IPS-18c (cell line): ENCODE measurements around the gene ATP11B.
"Not testable (repeated sequence)": the region's sequence is repeated elsewhere in the genome, so short reads cannot be mapped to it uniquely, and the experiment has no call there.

Source experiments
- H3K4me3 ChIP-seq: 2 replicates; pipeline ENCODE4 v1.7.0; 2013; ENCODE audit warnings: low read depth, mild to moderate bottlenecking, low read length, moderate library complexity; ENCODE audit not compliant: insufficient read depth
- H3K9me3 ChIP-seq: one replicate; pipeline ENCODE4 v1.6.1; 2013; ENCODE audit warnings: mild to moderate bottlenecking, low read length, moderate library complexity; ENCODE audit not compliant: control insufficient read depth, insufficient read depth

ATP11B gene

DNA sequence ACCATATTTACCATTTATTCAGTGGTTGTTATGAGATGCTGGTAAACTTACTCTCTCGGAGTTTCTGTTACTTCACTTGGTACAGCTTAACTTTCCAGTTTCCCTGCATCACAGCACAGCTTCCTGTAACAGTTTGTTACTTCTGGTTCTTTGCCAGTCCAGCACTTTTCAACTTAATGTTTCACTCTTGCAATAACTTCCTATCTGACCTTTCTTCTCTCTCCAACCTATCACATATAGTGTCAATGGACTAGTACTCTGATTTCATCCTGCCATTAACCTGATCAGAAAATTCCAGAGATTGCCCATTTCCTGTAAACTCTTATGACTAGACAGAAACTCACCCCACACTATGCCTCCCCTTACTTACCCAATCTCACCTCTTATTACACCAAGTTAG, 3.9 kb upstream of the ATP11B start:
- no peaks in the 10 kb centered on the region for H3K9me3 ChIP-seq
- H3K4me3 ChIP-seq: no peak overlapping the region

GRCh38 chr3:182790612-182791011, 2.7 kb upstream of the ATP11B start:
- no peaks in the 10 kb centered on the region for H3K9me3 ChIP-seq
- H3K4me3 ChIP-seq: no peak overlapping the region

DNA sequence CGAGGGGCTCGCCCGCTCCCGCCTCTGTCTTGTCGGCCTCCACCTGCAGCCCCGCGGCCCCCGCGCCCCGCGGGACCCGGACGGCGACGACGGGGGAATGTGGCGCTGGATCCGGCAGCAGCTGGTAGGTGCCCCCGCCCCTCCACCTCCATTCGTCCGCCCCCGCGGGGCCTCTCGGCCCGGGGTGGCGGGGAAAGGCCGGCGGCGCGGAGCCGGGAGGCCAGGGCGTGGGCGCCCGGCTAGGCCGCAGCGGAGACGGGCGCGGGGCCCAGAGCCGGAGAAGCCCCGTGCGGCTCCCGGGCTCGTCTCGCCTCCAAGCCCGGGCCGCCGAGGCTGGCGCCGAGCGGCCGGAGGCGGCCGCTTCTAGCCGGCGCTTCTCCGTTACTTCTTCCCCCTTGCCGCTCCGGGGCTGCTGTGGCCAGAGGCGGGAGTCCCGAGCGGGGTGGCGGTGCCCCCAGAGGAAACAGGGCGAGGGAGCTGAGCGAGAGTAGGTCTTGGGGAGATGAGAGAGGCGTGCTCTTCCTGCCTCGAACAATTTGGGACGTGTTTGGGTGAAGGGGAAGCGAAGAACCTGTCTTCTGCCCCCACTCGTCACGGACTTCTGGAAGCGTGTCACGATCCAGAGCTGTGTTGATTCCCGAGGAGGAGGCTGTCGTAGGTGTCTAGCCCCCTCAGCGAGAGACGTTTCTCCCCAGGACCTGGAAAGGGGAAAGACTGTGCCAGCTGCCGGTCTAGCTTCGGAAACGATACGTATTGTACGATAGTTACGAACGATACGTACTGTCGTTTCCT, 555 bp downstream of the ATP11B start:
- Histone ChIP-seq H3K4me3 (peak overlapping the region; percentile 88), H3K9me3 (no peaks in the 10 kb centered on the region)

- H3K4me3 ChIP-seq: peak overlapping the region; percentile 88
- no peaks in the 10 kb centered on the region for H3K9me3 ChIP-seq
These were observed 1.4 kb downstream of the ATP11B start for GRCh38 chr3:182794455-182795388.

GRCh38 chr3:182795389-182795782, 2.1 kb downstream of the ATP11B start:
- H3K4me3 ChIP-seq: no peak overlapping the region

GRCh38 chr3:182796310-182796709, 3.0 kb downstream of the ATP11B start:
- no peaks in the 10 kb centered on the region for H3K9me3 ChIP-seq
- no peak overlapping the region for H3K4me3 ChIP-seq

More at GRCh38 chr3:182795389-182795782, 2.1 kb downstream of the ATP11B start:
- H3K9me3 ChIP-seq: no peaks in the 10 kb centered on the region

DNA sequence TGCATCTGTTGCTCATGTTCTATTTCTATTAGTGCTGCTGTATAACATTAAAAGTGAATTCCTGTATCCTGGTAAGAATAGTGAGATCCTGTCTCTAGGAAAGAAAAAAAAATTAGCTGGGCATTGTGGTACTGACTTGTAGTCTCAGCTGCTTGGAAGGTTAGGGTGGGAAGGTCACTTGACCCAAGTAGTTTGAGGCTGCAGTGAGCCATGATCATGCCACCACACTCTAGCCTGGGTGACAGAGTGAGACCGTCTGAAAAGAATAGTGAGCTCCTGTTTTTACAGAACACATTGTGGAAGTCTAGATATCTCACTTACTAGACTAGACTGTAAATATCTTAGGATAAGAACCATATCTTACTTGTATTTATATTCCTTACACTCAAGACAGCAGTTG, 4.6 kb downstream of the ATP11B start:
- H3K4me3 ChIP-seq: no peak overlapping the region
- H3K9me3 ChIP-seq: no peaks in the 10 kb centered on the region

DNA sequence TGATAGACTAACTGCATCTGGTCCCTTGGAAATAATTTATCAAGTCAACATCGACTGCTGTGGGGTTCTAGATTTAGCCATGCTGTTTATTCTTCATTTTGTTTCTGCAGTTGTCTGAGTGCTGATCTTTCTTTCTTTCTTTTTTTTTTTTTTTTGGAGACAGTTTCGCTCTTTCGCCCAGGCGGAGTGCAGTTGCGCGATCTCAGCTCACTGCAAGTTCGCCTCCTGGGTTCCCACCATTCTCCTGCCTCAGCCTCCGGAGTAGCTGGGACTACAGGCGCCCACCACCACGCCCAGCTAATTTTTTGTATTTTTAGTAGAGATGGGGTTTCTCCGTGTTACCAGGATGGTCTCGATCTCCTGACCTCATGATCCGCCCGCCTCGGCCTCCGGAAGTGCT, 5.8 kb downstream of the ATP11B start:
- not testable (repeated sequence) for H3K9me3 ChIP-seq, H3K4me3 ChIP-seq

- Histone ChIP-seq H3K9me3 (no peaks in the 10 kb centered on the region), H3K4me3 (no peak overlapping the region)
These were observed 7.2 kb downstream of the ATP11B start for GRCh38 chr3:182800508-182800907.

DNA sequence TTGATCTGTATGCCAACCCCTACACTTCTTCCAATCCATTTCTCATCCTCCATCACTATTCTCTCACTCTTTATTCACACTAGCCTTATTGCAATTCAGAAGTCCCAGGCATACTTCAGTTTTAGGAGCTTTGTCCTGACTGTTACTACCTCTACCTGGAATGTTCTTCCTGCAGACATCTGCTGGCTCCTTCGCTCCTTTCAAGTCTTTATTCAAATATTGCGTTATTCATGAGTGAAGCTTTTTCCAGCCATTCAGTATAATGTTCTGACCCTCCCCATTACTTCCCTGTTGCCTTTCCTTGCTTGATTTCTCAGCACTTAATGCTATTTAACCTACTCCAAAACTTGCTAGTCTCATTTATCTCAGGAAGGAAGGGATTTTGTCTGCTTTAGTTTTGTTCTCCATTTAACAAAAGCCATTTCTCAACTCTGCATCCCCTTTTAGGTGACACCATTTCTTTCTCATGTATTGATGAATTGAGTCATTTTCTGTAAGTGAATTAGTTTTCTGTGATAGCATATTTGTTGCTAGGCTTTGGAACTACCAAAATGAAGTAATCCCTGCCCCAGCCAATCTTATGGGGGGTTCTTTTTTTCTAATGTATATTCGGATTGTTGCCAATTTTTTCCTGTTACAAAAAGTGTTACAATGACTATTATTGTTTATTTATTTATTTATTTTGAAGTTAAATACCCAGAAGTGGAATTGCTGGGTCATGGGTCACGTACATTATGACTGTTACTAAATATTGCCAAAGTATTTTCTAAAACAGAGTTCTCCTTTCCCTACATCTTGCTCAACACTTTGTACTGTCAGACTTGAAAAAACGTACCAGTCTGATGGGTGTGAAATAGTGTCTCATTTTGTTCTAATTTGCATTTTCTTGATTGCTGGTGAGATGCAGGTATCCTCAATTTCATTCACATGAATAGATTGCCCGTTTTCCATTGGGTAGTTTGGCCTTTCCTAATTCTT, 9.4 kb downstream of the ATP11B start:
- H3K9me3 ChIP-seq: no peaks in the 10 kb centered on the region
- no peak overlapping the region for H3K4me3 ChIP-seq

DNA sequence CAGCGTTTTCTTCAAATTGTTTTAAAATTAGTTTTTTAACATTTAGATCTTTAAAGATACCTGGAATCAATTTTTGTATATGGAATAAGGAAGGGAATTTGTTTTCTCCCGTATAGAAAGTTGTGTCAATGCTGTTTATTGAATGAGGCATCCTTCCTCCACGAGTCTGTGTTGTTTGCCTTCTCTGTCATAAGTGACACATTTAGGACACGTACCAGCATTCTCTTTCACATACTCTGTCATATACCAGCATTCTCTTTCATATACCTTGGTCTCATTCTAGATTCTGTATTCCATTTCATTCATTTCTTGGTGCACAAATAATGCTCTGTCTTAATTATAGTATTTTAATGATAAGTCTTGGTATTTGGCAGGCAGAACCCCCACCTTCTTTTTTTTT, 10.3 kb downstream of the ATP11B start:
- Histone ChIP-seq H3K9me3 (no peaks in the 10 kb centered on the region), H3K4me3 (no peak overlapping the region)

DNA sequence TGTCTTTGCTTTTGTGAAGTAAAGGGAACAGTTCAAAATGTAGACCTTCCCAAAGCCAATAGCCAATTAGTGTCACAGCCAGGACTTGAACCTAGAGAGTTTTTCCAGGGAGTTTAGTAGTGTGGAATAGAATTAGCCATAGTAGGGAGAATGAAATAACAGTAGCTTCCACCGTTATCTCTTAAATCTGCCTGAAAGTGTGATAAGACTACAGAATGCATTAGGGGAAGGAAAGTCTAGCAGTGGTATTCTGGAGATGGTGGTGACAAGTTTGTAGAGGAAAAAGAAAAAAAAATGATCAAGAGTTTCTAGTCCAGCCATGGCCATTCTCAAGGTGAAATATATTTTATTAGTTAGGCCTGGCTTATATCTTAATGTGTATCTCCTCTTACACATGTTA, 13.8 kb downstream of the ATP11B start:
- Histone ChIP-seq H3K4me3 (no peak overlapping the region), H3K9me3 (no peaks in the 10 kb centered on the region)

DNA sequence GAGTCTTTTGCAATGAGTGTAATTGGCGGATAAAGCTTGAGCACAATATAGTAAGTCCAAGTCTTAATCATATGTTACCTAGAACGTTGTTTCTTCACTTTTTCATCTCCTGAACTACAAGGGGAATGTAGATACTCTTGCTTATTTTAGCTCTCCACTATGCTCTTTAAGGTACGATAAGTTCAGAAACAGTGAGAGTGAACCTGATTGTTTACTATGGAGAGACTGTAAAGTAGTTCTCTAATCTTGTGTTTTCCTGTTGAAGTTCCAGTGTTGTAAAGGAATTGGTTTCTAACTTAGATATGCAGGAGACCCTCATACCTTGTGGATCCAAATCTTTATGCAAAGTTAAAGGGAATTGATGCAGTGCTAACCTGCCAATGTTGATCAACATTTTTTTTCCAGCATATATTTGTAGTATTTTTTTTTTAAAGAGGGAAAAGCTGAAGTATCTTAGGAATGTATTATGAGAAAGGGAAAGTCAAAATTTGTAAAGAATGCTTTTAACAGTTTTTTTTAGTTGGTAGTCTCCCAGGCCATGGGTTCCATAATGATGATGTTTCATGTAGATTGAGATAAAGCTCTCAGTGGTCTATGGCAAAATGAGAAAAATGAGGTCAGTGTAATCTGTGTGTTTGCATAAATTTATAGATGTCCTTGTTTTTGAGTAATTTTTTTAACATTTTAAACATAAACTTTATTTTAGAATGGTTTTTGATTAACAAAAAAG, 14.9 kb downstream of the ATP11B start:
- H3K4me3 ChIP-seq: no peak overlapping the region
- no peaks in the 10 kb centered on the region for H3K9me3 ChIP-seq

GRCh38 chr3:182809531-182809930, 16.2 kb downstream of the ATP11B start:
- Histone ChIP-seq H3K9me3 (no peaks in the 10 kb centered on the region), H3K4me3 (no peak overlapping the region)

GRCh38 chr3:182810574-182811268, 17.4 kb downstream of the ATP11B start:
- Histone ChIP-seq H3K4me3 (no peak overlapping the region), H3K9me3 (no peaks in the 10 kb centered on the region)

DNA sequence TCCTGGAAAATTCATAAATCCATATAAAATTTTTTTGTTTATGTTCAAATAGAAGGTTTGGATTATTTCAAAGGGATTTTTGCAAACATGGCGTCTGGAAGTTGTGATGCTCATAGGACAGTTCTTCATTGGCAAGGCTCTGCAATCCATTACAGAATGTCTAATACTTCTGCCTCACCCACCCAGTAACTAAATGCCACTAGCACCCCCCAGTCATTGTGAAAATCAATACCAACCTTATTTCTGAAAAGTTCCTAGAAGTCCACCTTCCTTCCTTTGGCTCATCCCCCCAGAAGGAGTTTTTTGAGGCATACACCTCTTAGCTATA, 17.9 kb downstream of the ATP11B start:
- Histone ChIP-seq H3K9me3 (no peaks in the 10 kb centered on the region), H3K4me3 (no peak overlapping the region)
